GM23338 (cell line): ENCODE results near the gene NWD2.

ENCODE experiments used
- CREB1 ChIP-seq: fragments of 250-450 bp; sonication (Bioruptor Pico); IDR thresholded peaks from 2 replicates; pipeline ENCODE4 v1.5.0; 2020; ENCODE audit warnings: low read depth, mild to moderate bottlenecking, moderate library complexity
- CTCF ChIP-seq, 2 experiments: fragments of 200-600 bp in 1 of 2; sonication (generic) in 1 of 2; conservative IDR thresholded peaks; 2 replicates each; pipeline versions ENCODE4 v1.5.1 to v1.6.1; 2016 to 2017; ENCODE audit warnings: antibody characterized with exemption in 2 of 2, low read depth in 2 of 2, mild to moderate bottlenecking in 2 of 2, moderate library complexity in 1 of 2
- EZH2 ChIP-seq: fragments of 200-600 bp; sonication (generic); IDR thresholded peaks from one replicate; pipeline ENCODE4 v1.8.0; 2017; ENCODE audit warnings: antibody characterized with exemption, mild to moderate bottlenecking, low read depth; ENCODE audit not compliant: unreplicated experiment
- EZH2phosphoT487 ChIP-seq: fragments of 200-600 bp; sonication (generic); IDR thresholded peaks from one replicate; pipeline ENCODE4 v1.8.1; 2018; ENCODE audit warnings: antibody characterized with exemption; ENCODE audit not compliant: unreplicated experiment
- JUNB ChIP-seq: IDR thresholded peaks from one replicate; pipeline ENCODE4 v1.6.1; 2016; ENCODE audit warnings: antibody characterized with exemption; ENCODE audit not compliant: unreplicated experiment
- POLR2AphosphoS5 ChIP-seq: IDR thresholded peaks from 2 replicates; pipeline ENCODE4 v1.6.1; 2016; ENCODE audit warnings: antibody characterized with exemption, low read depth
- ZNF331 ChIP-seq: fragments of 250-450 bp; sonication (Bioruptor Pico); IDR thresholded peaks from 2 replicates; pipeline ENCODE4 v1.5.0; 2020; ENCODE audit warnings: low read depth, mild to moderate bottlenecking, moderate library complexity
- TF ChIP-seq, protein P1 (sequence below): IDR thresholded peaks from one replicate; pipeline ENCODE4 v1.6.1; 2018; ENCODE audit warnings: antibody characterized with exemption; ENCODE audit not compliant: unreplicated experiment
- TF ChIP-seq, protein P2 (sequence below): IDR thresholded peaks from 2 replicates; pipeline ENCODE4 v1.6.1; 2016; ENCODE audit warnings: antibody characterized with exemption

DNA sequence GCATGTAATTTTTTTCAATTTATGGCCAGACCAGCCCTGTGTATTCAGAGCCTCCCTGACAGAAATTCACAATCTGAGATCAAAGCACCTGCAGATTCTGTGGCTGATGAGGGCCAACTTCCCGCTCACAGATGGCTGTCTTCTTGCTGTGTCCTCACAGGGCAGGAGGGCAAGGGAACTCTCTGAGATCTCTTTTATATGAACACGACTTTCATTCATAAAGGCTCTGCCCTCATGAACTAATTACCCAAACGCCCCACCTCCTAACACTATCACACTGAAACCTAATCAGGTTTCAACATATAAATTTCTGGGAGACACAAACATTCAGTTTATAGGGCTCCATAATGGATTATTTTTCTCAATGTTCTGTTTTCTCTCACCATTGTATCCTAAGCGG, 192.6 kb downstream of the NWD2 start:
- TF ChIP-seq EZH2 (no peak), CTCF (conservative IDR thresholded peaks at IDR 0.05; ENCODE audit: low read depth in 2 of 2) (no peak), POLR2AphosphoS5 (no peak), JUNB (no peak), CREB1 (CRISPR knock-in tag) (no peak), EZH2phosphoT487 (no peak), ZNF331 (CRISPR knock-in tag) (no peak)
- TF ChIP-seq, protein P1, sequence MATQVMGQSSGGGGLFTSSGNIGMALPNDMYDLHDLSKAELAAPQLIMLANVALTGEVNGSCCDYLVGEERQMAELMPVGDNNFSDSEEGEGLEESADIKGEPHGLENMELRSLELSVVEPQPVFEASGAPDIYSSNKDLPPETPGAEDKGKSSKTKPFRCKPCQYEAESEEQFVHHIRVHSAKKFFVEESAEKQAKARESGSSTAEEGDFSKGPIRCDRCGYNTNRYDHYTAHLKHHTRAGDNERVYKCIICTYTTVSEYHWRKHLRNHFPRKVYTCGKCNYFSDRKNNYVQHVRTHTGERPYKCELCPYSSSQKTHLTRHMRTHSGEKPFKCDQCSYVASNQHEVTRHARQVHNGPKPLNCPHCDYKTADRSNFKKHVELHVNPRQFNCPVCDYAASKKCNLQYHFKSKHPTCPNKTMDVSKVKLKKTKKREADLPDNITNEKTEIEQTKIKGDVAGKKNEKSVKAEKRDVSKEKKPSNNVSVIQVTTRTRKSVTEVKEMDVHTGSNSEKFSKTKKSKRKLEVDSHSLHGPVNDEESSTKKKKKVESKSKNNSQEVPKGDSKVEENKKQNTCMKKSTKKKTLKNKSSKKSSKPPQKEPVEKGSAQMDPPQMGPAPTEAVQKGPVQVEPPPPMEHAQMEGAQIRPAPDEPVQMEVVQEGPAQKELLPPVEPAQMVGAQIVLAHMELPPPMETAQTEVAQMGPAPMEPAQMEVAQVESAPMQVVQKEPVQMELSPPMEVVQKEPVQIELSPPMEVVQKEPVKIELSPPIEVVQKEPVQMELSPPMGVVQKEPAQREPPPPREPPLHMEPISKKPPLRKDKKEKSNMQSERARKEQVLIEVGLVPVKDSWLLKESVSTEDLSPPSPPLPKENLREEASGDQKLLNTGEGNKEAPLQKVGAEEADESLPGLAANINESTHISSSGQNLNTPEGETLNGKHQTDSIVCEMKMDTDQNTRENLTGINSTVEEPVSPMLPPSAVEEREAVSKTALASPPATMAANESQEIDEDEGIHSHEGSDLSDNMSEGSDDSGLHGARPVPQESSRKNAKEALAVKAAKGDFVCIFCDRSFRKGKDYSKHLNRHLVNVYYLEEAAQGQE, result no peak
- TF ChIP-seq, protein P2, sequence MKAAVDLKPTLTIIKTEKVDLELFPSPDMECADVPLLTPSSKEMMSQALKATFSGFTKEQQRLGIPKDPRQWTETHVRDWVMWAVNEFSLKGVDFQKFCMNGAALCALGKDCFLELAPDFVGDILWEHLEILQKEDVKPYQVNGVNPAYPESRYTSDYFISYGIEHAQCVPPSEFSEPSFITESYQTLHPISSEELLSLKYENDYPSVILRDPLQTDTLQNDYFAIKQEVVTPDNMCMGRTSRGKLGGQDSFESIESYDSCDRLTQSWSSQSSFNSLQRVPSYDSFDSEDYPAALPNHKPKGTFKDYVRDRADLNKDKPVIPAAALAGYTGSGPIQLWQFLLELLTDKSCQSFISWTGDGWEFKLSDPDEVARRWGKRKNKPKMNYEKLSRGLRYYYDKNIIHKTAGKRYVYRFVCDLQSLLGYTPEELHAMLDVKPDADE, result no peak
